ENCODE data around the gene TLL1.
A peak's percentile ranks its signal among the peaks of the same experiment; 100 is the strongest.

The TLL1 gene

DNA sequence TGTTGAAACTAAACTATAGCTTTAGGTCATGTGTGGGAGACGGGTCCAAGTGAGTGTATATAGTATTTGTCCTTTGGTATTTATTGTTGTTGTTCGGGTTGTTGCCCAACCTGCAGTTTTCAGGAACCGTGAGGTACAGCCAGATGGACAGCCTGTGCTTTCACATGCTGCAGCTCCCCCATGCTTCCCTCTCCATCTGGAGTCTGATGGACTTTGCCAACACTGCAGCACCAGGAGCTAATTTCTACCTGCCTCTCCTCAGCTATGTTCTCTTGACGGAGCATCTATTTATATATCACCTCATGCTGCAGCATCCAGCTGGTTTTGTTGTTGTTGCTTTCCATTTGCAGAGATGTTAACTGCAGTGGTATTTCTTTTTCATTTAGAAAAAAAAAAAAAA, 80.1 kb downstream of the TLL1 start:
- CTCF ChIA-PET = no interaction called here
- DNase-seq (ENCODE audit: extremely low spot score) = no peak

DNA sequence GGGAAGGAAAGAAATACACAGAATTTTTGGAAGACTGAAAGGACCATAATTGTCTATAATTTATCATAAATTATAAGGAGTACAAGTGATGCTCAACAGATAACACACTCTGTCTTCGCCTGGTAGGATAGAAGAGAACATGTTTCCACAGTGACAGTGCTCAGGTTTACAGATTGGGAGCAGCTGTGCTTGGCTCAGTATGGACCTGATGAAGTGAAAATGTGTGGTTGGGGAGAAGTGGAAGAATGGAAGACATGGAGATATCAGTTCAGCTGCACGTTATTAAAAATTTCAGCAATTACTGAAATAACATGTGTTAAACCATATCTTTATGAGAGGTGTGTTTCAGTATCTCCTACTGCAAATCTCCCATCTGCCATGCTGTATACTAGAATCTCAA, 90.6 kb downstream of the TLL1 start:
- CTCF ChIA-PET = no interaction called here
- no peak for TF ChIP-seq FOXA1 (IDR thresholded peaks at IDR 0.05)
- TF ChIP-seq BHLHE40 (IDR thresholded peaks at IDR 0.05; ENCODE audit: borderline replicate concordance) = no peak
- TF ChIP-seq ZNF384 (IDR thresholded peaks at IDR 0.05) = no peak
- TF ChIP-seq LEF1 (IDR thresholded peaks at IDR 0.05; ENCODE audit: borderline replicate concordance) = no peak
- no peak for TF ChIP-seq NFRKB (IDR thresholded peaks at IDR 0.05)
- TF ChIP-seq PKNOX1 (IDR thresholded peaks at IDR 0.05) = no peak
- no peak for TF ChIP-seq TARDBP (IDR thresholded peaks at IDR 0.05)
- no peak for TF ChIP-seq FOXK2 (IDR thresholded peaks at IDR 0.05)
- TF ChIP-seq HDGF (IDR thresholded peaks at IDR 0.05; ENCODE audit: borderline replicate concordance) = no peak
- TF ChIP-seq SP1 (IDR thresholded peaks at IDR 0.05) = no peak
- no peak for TF ChIP-seq SUZ12 (IDR thresholded peaks at IDR 0.05)
- TF ChIP-seq L3MBTL2 (conservative IDR thresholded peaks at IDR 0.05) = no peak
- no peak for TF ChIP-seq ELF4 (IDR thresholded peaks at IDR 0.05)
- no peak for TF ChIP-seq FOXM1 (IDR thresholded peaks at IDR 0.05; ENCODE audit: borderline replicate concordance)
- TF ChIP-seq ARNT (IDR thresholded peaks at IDR 0.05) = no peak
- TF ChIP-seq CTBP1 (IDR thresholded peaks at IDR 0.05; ENCODE audit: borderline replicate concordance) = no peak
- no peak for DNase-seq (ENCODE audit: extremely low spot score)
- POLR2A ChIA-PET = no interaction called here

More for the DNA sequence above, 80.1 kb downstream of the TLL1 start:
- TF ChIP-seq BHLHE40 (IDR thresholded peaks at IDR 0.05; ENCODE audit: borderline replicate concordance) (no peak), FOXK2 (IDR thresholded peaks at IDR 0.05) (no peak), FOXA1 (IDR thresholded peaks at IDR 0.05) (no peak), NFRKB (IDR thresholded peaks at IDR 0.05) (no peak), SUZ12 (IDR thresholded peaks at IDR 0.05) (no peak), FOXM1 (IDR thresholded peaks at IDR 0.05; ENCODE audit: borderline replicate concordance) (no peak), ELF4 (IDR thresholded peaks at IDR 0.05) (no peak), ZNF384 (IDR thresholded peaks at IDR 0.05) (no peak), CTBP1 (IDR thresholded peaks at IDR 0.05; ENCODE audit: borderline replicate concordance) (no peak), PKNOX1 (IDR thresholded peaks at IDR 0.05) (no peak), SP1 (IDR thresholded peaks at IDR 0.05) (no peak)
- POLR2A ChIA-PET = no interaction called here

GRCh38 chr4:165964591-165964990, 91.6 kb downstream of the TLL1 start:
- ChIA-PET CTCF (interaction anchor here (0.6 kb wide), 1 partner anchor 384 kb away, joined by 3 read pairs; no protein-coding TSS in a partner anchor), POLR2A (no interaction called here)
- TF ChIP-seq SP1 (IDR thresholded peaks at IDR 0.05) (no peak), TARDBP (IDR thresholded peaks at IDR 0.05) (no peak), LEF1 (IDR thresholded peaks at IDR 0.05; ENCODE audit: borderline replicate concordance) (no peak), PKNOX1 (IDR thresholded peaks at IDR 0.05) (no peak), FOXK2 (IDR thresholded peaks at IDR 0.05) (no peak), CTBP1 (IDR thresholded peaks at IDR 0.05; ENCODE audit: borderline replicate concordance) (no peak), ELF4 (IDR thresholded peaks at IDR 0.05) (no peak), L3MBTL2 (conservative IDR thresholded peaks at IDR 0.05) (no peak), ARNT (IDR thresholded peaks at IDR 0.05) (no peak), FOXA1 (IDR thresholded peaks at IDR 0.05) (no peak)
- no peak for DNase-seq (ENCODE audit: extremely low spot score)

GRCh38 chr4:165965503-165965902, 92.5 kb downstream of the TLL1 start:
- ChIA-PET POLR2A (no interaction called here), CTCF (interaction anchor here (0.6 kb wide), 1 partner anchor 1985 kb away, joined by 4 read pairs; no protein-coding TSS in a partner anchor)
- TF ChIP-seq ELF4 (IDR thresholded peaks at IDR 0.05) (no peak), TARDBP (IDR thresholded peaks at IDR 0.05) (no peak), BHLHE40 (IDR thresholded peaks at IDR 0.05; ENCODE audit: borderline replicate concordance) (no peak)
- no peak for DNase-seq (ENCODE audit: extremely low spot score)

DNA sequence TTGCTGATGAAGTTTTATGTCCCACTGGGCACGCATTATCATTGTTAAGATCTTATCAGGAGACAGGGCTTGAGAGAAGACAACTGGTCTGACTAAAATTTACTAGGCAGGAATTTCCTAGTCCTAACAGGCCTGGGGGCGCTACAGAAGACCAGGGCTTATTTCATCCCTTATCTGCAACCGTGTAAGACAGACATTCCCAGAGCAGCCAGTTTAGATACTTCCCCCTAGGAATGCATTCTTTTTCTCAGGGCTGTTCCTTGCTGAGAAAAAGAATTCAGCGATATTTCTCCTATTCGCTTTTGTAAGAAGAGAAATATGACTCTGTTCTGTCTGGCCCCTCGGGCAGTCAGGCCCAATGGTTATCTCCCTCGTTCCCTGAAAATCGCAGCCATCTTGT, 93.8 kb downstream of the TLL1 start:
- no peak for TF ChIP-seq FOXM1 (IDR thresholded peaks at IDR 0.05; ENCODE audit: borderline replicate concordance)
- TF ChIP-seq ARNT (IDR thresholded peaks at IDR 0.05) = no peak
- no peak for TF ChIP-seq CTBP1 (IDR thresholded peaks at IDR 0.05; ENCODE audit: borderline replicate concordance)
- TF ChIP-seq PKNOX1 (IDR thresholded peaks at IDR 0.05) = no peak
- no peak for TF ChIP-seq FOXK2 (IDR thresholded peaks at IDR 0.05)
- no peak for TF ChIP-seq ZNF384 (IDR thresholded peaks at IDR 0.05)
- no peak for TF ChIP-seq SUZ12 (IDR thresholded peaks at IDR 0.05)
- TF ChIP-seq ELF4 (IDR thresholded peaks at IDR 0.05) = no peak
- TF ChIP-seq FOXA1 (IDR thresholded peaks at IDR 0.05) = no peak
- TF ChIP-seq BHLHE40 (IDR thresholded peaks at IDR 0.05; ENCODE audit: borderline replicate concordance) = no peak
- no peak for TF ChIP-seq L3MBTL2 (conservative IDR thresholded peaks at IDR 0.05)
- TF ChIP-seq NFRKB (IDR thresholded peaks at IDR 0.05) = no peak
- TF ChIP-seq TARDBP (IDR thresholded peaks at IDR 0.05) = no peak
- TF ChIP-seq LEF1 (IDR thresholded peaks at IDR 0.05; ENCODE audit: borderline replicate concordance) = no peak
- no peak for TF ChIP-seq HDGF (IDR thresholded peaks at IDR 0.05; ENCODE audit: borderline replicate concordance)
- TF ChIP-seq SP1 (IDR thresholded peaks at IDR 0.05) = no peak
- DNase-seq (ENCODE audit: extremely low spot score) = no peak
- ChIA-PET POLR2A (no interaction called here), CTCF (no interaction called here)

GRCh38 chr4:165967486-165967885, 94.4 kb downstream of the TLL1 start:
- no peak for DNase-seq (ENCODE audit: extremely low spot score)
- ChIA-PET POLR2A (no interaction called here), CTCF (no interaction called here)
- TF ChIP-seq PKNOX1 (IDR thresholded peaks at IDR 0.05) (peak; percentile 83), FOXM1 (IDR thresholded peaks at IDR 0.05; ENCODE audit: borderline replicate concordance) (no peak)
